ENCODE results near the gene ROGDI. TPM values are rescaled to one million over a fixed set of nuclear protein-coding genes. Genes with fewer than 3 reads are reported as not detected.

Gene ROGDI
- total and polyA plus RNA-seq, 4 donors = 14.6 to 37.1 (median 30.5) TPM

GRCh38 chr16:4798456-4798855 lies 4.0 kb downstream of the ROGDI start:
- WGBS, 2 donors = 89 to 98% methylated on average over 16 of the region's 16 CpGs
- Histone ChIP-seq H3K4me3 (no peak overlapping the region), H3K4me1 (ENCODE audit: control insufficient read depth in 5 of 5, insufficient read depth in 5 of 5, low read length in 5 of 5) (peaks cover 0 to 18% (median 2%) of the 10 kb centered on the region in 5 donors), H3K9me3 (ENCODE audit: control insufficient read depth in 4 of 4, insufficient read depth in 3 of 4, low read length in 3 of 4) (no peaks in the 10 kb centered on the region), H3K27ac (ENCODE audit: low read depth in 1 of 2, low read length in 1 of 2) (no peak overlapping the region), H3K9ac (ENCODE audit: insufficient read depth in 1 of 2, low read length in 2 of 2) (no peak overlapping the region), H3K27me3 (ENCODE audit: control insufficient read depth in 3 of 3, insufficient read depth in 3 of 3, low read length in 2 of 3) (no peaks in the 10 kb centered on the region), H3K36me3 (ENCODE audit: control insufficient read depth in 4 of 4, insufficient read depth in 4 of 4, low read length in 4 of 4) (peaks cover 0 to 22% (median 12%) of the 10 kb centered on the region in 4 donors)
- ATAC-seq (ENCODE audit: insufficient read depth, low FRiP score) (no peak), DNase-seq (no peak)
- no peak for TF ChIP-seq CTCF (IDR thresholded peaks at IDR 0.05; ENCODE audit: control extremely low read depth, extremely low read depth)

- no peak for TF ChIP-seq CTCF (IDR thresholded peaks at IDR 0.05; ENCODE audit: control extremely low read depth, extremely low read depth)
- H3K9ac ChIP-seq (ENCODE audit: insufficient read depth in 1 of 2, low read length in 2 of 2) = no peak overlapping the region
- DNase-seq (no peak), ATAC-seq (ENCODE audit: insufficient read depth, low FRiP score) (no peak)
- H3K27ac ChIP-seq (ENCODE audit: low read depth in 1 of 2, low read length in 1 of 2) = no peak overlapping the region
- no peaks in the 10 kb centered on the region for H3K9me3 ChIP-seq (ENCODE audit: control insufficient read depth in 4 of 4, insufficient read depth in 3 of 4, low read length in 3 of 4)
- WGBS, 2 donors = 94 to 96% methylated on average over 22 of the region's 22 CpGs
- H3K4me1 ChIP-seq (ENCODE audit: control insufficient read depth in 5 of 5, insufficient read depth in 5 of 5, low read length in 5 of 5) = peaks cover 0 to 14% (median 0%) of the 10 kb centered on the region in 5 donors
- H3K36me3 ChIP-seq (ENCODE audit: control insufficient read depth in 4 of 4, insufficient read depth in 4 of 4, low read length in 4 of 4) = peaks cover 0 to 22% (median 12%) of the 10 kb centered on the region in 4 donors
- H3K27me3 ChIP-seq (ENCODE audit: control insufficient read depth in 3 of 3, insufficient read depth in 3 of 3, low read length in 2 of 3) = no peaks in the 10 kb centered on the region
- no peak overlapping the region for H3K4me3 ChIP-seq
Measured at GRCh38 chr16:4797805-4798252, 4.6 kb downstream of the ROGDI start.

- TF ChIP-seq CTCF (IDR thresholded peaks at IDR 0.05; ENCODE audit: control extremely low read depth, extremely low read depth) = no peak
- Histone ChIP-seq H3K36me3 (ENCODE audit: control insufficient read depth in 4 of 4, insufficient read depth in 4 of 4, low read length in 4 of 4) (peaks cover 0 to 22% (median 12%) of the 10 kb centered on the region in 4 donors), H3K27me3 (ENCODE audit: control insufficient read depth in 3 of 3, insufficient read depth in 3 of 3, low read length in 2 of 3) (no peaks in the 10 kb centered on the region), H3K4me3 (no peak overlapping the region), H3K9ac (ENCODE audit: insufficient read depth in 1 of 2, low read length in 2 of 2) (no peak overlapping the region), H3K9me3 (ENCODE audit: control insufficient read depth in 4 of 4, insufficient read depth in 3 of 4, low read length in 3 of 4) (no peaks in the 10 kb centered on the region), H3K4me1 (ENCODE audit: control insufficient read depth in 5 of 5, insufficient read depth in 5 of 5, low read length in 5 of 5) (peaks cover 0 to 14% (median 0%) of the 10 kb centered on the region in 5 donors), H3K27ac (ENCODE audit: low read depth in 1 of 2, low read length in 1 of 2) (no peak overlapping the region)
- DNase-seq = no peak
- WGBS, 2 donors = 87 to 97% methylated on average over 21 of the region's 21 CpGs
- ATAC-seq (ENCODE audit: insufficient read depth, low FRiP score) = no peak
Measured at GRCh38 chr16:4796982-4797804, 5.2 kb downstream of the ROGDI start.

All from lung (tissue), 12 donors.